GM12874 (cell line): ENCODE data around the gene ADAM17.

ENCODE experiments used
- CTCF ChIP-seq: IDR thresholded peaks from 2 replicates; pipeline ENCODE4 v1.5.1; 2011; ENCODE audit warnings: low read depth, mild to moderate bottlenecking, control low read depth, low read length, moderate library complexity; ENCODE audit not compliant: insufficient read depth

The ADAM17 gene

GRCh38 chr2:9543557-9543956, 12.1 kb downstream of the ADAM17 start:
- TF ChIP-seq CTCF = no peak

DNA sequence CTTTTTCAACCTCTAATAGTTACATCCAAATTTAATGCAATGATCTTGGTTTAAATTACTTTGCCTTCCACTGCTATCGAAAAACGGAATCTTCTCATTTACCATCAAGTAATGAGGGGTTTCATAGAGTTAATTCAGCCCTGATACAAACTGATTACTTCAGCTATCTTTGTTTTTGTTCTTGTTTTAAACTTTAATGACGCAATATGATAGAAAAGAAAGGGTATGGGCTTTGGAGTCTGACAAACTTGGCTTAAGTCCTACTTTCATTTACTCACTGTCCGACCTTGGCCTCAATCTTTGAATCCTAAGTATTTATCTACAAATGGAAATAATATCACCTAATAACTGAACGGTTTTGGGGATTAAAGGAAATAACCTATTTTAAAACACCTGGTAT, 16.1 kb downstream of the ADAM17 start:
- TF ChIP-seq CTCF = no peak

DNA sequence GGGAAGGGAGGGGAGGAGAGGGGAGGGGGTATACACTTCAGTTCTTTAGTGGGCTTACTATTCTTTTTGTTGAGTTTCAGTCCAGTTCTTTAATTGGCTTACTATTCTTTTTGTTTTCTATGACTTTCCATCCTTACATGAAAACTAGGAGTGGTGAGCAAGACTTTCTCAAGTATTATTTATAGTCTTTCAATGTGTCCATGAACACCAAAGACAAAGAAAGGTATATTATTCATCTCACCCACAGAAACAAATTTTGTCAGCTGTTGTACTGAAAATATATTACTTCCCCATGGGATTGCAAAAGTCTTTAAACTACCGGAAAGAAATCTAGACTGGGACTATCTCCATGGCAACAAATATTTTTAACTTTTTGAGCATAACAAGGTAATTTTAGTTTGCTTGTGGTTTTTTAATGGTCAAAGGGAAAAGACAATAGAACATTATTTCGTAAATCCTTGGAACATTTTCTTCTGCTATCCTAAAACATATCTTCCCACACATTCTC, 17.6 kb downstream of the ADAM17 start:
- no peak for TF ChIP-seq CTCF

GRCh38 chr2:9536504-9536903, 19.1 kb downstream of the ADAM17 start:
- TF ChIP-seq CTCF = no peak

- no peak for TF ChIP-seq CTCF
These were observed 20.5 kb downstream of the ADAM17 start for GRCh38 chr2:9535177-9535576.

GRCh38 chr2:9533663-9534062, 22.0 kb downstream of the ADAM17 start:
- no peak for TF ChIP-seq CTCF

- TF ChIP-seq CTCF = no peak
These were observed 23.2 kb downstream of the ADAM17 start for GRCh38 chr2:9532421-9532820.
